Peyer's patch (tissue), 4 donors: ENCODE results near the gene NAP1L4. TPM values are rescaled to one million over a fixed set of nuclear protein-coding genes. Genes with fewer than 3 reads are reported as not detected.
A peak's percentile ranks its signal among the peaks of the same experiment; 100 is the strongest.

ENCODE experiments used
- DNase-seq, 3 donors: peaks; one replicate each; pipeline ENCODE4 v3.0.0-alpha.2; 2017 to 2019
- H3K27ac ChIP-seq, 4 donors: fragments of 200-600 bp; sonication (generic); one replicate each; pipeline ENCODE4 v1.5.1; 2016 to 2019
- H3K27me3 ChIP-seq, 2 donors: fragments of 200-600 bp; sonication (generic); one replicate each; pipeline ENCODE4 v1.5.1; 2019
- H3K36me3 ChIP-seq, 3 donors: fragments of 200-600 bp; sonication (generic); one replicate each; pipeline ENCODE4 v1.5.1; 2016 to 2019
- H3K4me1 ChIP-seq, 4 donors: fragments of 200-600 bp; sonication (generic); one replicate each; pipeline ENCODE4 v1.5.1; 2016 to 2019
- H3K4me3 ChIP-seq, 4 donors: fragments of 200-600 bp; sonication (generic); 1 replicate in 3 of 4; 2 replicates in 1 of 4; pipeline ENCODE4 v1.5.1; 2016 to 2019; ENCODE audit warnings: mild to moderate bottlenecking in 1 of 4
- H3K9me3 ChIP-seq, 4 donors: fragments of 200-600 bp; sonication (generic); one replicate each; pipeline ENCODE4 v1.5.1; 2016 to 2019; ENCODE audit warnings: mild to moderate bottlenecking in 1 of 4
- POLR2A ChIP-seq, 2 donors: fragments of 450-650 bp; IDR thresholded peaks; one replicate each; pipeline ENCODE4 v1.5.1; 2017; ENCODE audit warnings: antibody characterized with exemption in 2 of 2, mild to moderate bottlenecking in 2 of 2, moderate library complexity in 2 of 2
- total RNA-seq, 4 donors: library from RNA; depleted of rRNA; stranded (reverse); fragments of >200 nt; gene quantifications; one replicate each; pipeline ENCODE4 v1.1.0, GENCODE V29; 2016
- TF ChIP-seq, protein P1 (sequence below), 6 experiments: fragments of 450-650 bp in 4 of 6; fragments of 200-600 bp in 2 of 6; sonication (generic) in 1 of 6; IDR thresholded peaks; one replicate each; pipeline ENCODE4 v1.5.1; 2017 to 2019; ENCODE audit warnings: antibody characterized with exemption in 6 of 6, mild to moderate bottlenecking in 3 of 6, moderate library complexity in 1 of 6

NAP1L4 gene
- total RNA-seq, 4 donors from 2014 or later = 87.6 to 177 (median 119) TPM

DNA sequence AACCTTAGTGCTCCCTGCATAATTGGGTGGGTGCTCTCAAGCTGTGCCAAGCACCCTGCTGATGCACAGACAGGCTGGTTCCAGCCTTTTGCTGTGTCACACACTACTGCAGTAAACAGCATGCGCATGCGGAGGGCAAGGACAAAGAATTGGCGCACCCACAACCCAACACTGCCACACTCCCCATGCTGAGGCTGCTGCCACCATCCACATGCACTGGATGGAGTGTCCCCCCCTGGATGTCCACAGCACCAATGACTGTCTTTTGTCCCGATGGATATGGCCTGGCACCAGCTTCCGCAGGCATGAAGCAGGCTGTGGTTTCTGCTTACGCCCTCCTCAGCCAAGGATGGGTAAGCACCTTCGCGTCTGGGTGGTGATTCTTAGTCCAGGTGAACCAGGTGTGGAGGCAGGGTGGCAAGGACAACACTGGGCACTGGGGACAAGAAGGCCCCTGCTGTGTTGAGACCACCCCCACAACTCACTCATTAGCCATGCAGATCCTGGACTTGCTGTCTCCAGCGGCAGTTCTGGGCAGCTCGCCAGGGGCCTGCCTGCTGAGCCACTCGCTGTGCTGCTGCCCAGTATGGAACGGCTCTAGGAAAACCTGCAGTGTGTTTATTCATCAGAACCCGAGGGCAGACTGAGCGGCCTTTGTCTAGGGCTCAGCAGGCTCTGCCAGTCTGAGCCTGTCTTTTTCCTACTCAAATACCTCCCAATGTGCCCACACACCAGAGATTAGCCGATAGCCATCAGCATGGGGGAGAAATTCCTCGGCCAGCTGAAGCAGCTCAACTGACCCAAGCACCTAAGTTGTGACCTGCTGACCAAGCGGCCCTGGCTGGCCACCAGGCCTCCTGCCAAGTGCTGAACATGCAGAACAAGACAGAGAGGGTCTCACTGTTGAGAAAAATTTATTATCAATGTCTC lies 8.2 kb upstream of the NAP1L4 start:
- H3K4me3 ChIP-seq = no peak overlapping the region
- no peaks in the 10 kb centered on the region for H3K27me3 ChIP-seq
- peak in 2 of 3 donors; percentile 41 to 44 for DNase-seq
- H3K4me1 ChIP-seq = peaks cover 0 to 3% (median 0%) of the 10 kb centered on the region in 4 donors
- H3K27ac ChIP-seq = peak overlapping the region in 1 of 4 donors; percentile 48
- H3K9me3 ChIP-seq = no peaks in the 10 kb centered on the region
- no peak for TF ChIP-seq POLR2A (IDR thresholded peaks at IDR 0.05)
- TF ChIP-seq, protein P1, sequence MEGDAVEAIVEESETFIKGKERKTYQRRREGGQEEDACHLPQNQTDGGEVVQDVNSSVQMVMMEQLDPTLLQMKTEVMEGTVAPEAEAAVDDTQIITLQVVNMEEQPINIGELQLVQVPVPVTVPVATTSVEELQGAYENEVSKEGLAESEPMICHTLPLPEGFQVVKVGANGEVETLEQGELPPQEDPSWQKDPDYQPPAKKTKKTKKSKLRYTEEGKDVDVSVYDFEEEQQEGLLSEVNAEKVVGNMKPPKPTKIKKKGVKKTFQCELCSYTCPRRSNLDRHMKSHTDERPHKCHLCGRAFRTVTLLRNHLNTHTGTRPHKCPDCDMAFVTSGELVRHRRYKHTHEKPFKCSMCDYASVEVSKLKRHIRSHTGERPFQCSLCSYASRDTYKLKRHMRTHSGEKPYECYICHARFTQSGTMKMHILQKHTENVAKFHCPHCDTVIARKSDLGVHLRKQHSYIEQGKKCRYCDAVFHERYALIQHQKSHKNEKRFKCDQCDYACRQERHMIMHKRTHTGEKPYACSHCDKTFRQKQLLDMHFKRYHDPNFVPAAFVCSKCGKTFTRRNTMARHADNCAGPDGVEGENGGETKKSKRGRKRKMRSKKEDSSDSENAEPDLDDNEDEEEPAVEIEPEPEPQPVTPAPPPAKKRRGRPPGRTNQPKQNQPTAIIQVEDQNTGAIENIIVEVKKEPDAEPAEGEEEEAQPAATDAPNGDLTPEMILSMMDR (IDR thresholded peaks at IDR 0.05) = no peak
- H3K36me3 ChIP-seq = peaks cover 0 to 58% (median 0%) of the 10 kb centered on the region in 3 donors

DNA sequence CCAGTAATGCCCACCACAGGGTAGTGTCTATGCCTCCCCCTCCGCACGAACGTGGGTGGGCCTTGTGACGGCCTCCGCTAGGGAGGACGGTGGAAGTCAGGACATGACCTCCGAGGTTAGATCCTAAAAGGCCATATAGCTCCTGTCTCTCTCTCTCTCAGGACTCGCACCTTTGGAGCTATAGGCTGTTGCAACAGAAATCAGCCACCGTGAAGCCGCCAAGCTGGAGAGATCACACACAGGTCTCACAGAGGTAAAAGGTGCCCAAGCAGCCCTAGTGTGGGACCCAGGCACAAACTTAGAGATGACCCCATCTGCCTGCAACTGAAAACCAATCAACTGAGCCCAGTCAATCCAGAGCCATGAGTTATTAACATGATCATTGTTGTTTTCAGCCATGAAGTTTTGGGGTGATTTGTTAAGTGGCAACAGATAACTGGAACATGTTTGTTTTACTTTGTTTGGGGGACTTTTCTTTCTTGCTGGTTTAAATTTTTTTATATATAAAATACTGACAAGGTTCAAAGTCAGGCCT lies 7.4 kb upstream of the NAP1L4 start:
- peak in 2 of 3 donors; percentile 22 to 33 for DNase-seq
- Histone ChIP-seq H3K9me3 (no peaks in the 10 kb centered on the region), H3K27ac (no peak overlapping the region)

DNA sequence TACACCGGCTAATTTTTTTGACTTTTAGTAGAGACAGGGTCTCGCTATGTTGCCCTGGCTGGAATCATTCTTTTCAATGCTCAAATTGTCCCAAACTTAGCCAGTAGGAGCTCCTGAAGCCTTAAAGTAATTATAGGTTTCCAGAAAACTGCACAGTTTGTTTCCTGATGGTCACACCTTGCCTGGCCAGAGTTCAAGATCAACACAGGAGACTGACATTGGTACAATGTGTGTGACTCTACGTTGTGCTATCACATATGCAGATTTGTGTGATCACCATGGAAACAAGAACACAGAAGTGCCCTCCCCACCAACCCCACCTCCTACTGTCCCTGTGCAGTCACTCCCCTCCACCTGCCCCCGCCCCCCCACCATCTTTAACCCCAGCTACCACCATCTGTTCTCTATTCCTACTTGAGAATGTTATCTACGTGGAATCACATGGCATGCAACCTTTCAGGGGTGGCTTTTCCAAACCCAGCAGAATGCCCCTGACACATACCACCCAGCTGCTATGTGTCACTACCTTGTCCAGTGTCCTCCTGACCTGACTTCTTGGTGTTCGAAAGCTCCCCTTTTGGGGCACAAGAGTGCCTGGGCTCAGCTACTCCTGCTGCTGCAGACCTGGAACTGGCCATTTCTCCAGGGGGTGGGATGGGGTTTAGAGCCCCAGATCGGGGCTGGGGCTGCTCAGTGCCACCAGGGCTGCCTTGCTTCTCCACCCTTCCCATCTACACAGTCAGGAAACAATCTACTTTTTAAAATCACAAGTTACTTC lies 6.1 kb upstream of the NAP1L4 start:
- TF ChIP-seq, protein P1 (IDR thresholded peaks at IDR 0.05) = no peak
- no peak for TF ChIP-seq POLR2A (IDR thresholded peaks at IDR 0.05)
- Histone ChIP-seq H3K27me3 (no peaks in the 10 kb centered on the region), H3K4me1 (peaks cover 0 to 3% (median 0%) of the 10 kb centered on the region in 4 donors), H3K27ac (no peak overlapping the region), H3K9me3 (no peaks in the 10 kb centered on the region), H3K36me3 (peaks cover 0 to 38% (median 0%) of the 10 kb centered on the region in 3 donors), H3K4me3 (no peak overlapping the region)
- peak in 2 of 3 donors; percentile 36 to 39 for DNase-seq

More for the DNA sequence above, 7.4 kb upstream of the NAP1L4 start:
- H3K27me3 ChIP-seq = no peaks in the 10 kb centered on the region
- H3K4me1 ChIP-seq = peaks cover 0 to 3% (median 0%) of the 10 kb centered on the region in 4 donors
- peaks cover 0 to 51% (median 0%) of the 10 kb centered on the region in 3 donors for H3K36me3 ChIP-seq
- TF ChIP-seq POLR2A (IDR thresholded peaks at IDR 0.05) = no peak
- TF ChIP-seq, protein P1 (IDR thresholded peaks at IDR 0.05) = no peak
- H3K4me3 ChIP-seq = no peak overlapping the region

DNA sequence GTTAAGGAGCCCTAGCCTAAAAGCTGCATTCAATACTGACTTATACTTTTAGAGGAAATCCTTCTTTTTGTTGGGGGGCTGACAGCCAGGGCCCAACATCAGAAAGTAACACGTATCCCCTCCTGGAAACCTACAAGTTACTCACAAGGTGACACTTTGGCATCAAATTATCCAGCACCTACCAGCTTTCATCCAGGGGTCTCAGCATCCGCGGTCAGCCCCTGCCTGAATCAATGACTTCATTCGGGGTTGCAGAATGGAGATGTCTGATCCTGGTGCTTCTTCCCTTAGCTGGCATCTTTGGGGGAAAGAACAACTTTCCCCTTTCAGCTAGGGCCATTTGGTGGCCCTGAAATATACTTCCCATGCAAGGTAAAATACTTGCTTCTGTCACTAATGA lies 5.3 kb upstream of the NAP1L4 start:
- no peak overlapping the region for H3K27ac ChIP-seq
- peaks cover 0 to 10% (median 2%) of the 10 kb centered on the region in 4 donors for H3K4me1 ChIP-seq
- DNase-seq = peak in 1 of 3 donors; percentile 10

DNA sequence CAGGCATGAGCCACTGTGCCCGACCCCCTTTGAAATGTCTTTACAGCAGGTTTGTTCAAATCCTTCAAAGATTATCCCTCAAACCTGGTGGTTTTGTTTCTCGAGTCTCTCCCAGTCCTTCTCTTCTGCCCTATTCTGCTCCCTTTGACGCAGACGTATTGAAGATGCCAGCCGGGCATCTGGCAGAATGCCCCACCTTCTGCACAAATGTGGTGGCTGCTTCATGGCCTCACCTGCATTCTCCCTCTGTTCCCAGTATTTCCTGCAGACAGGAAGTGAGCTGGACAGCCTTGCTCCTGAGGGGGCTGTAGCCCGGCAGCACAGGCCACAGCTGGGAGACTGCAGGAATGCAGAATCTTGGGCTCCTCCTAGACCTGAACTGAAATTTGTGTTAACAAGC lies 4.8 kb upstream of the NAP1L4 start:
- peak in 2 of 3 donors; percentile 29 to 32 for DNase-seq
- Histone ChIP-seq H3K36me3 (peaks cover 0 to 27% (median 0%) of the 10 kb centered on the region in 3 donors), H3K27ac (no peak overlapping the region), H3K4me1 (peaks cover 0 to 10% (median 2%) of the 10 kb centered on the region in 4 donors), H3K27me3 (no peaks in the 10 kb centered on the region), H3K9me3 (no peaks in the 10 kb centered on the region), H3K4me3 (no peak overlapping the region)
- TF ChIP-seq, protein P1 (IDR thresholded peaks at IDR 0.05) = no peak
- TF ChIP-seq POLR2A (IDR thresholded peaks at IDR 0.05) = no peak

More for the DNA sequence above, 5.3 kb upstream of the NAP1L4 start:
- Histone ChIP-seq H3K27me3 (no peaks in the 10 kb centered on the region), H3K36me3 (peaks cover 0 to 32% (median 0%) of the 10 kb centered on the region in 3 donors), H3K4me3 (no peak overlapping the region), H3K9me3 (no peaks in the 10 kb centered on the region)
- TF ChIP-seq POLR2A (IDR thresholded peaks at IDR 0.05) = no peak
- TF ChIP-seq, protein P1 (IDR thresholded peaks at IDR 0.05) = no peak
